HG03575 (cell line): ENCODE measurements around the gene NUTM1.
"Not testable (repeated sequence)": the region's sequence is repeated elsewhere in the genome, so short reads cannot be mapped to it uniquely, and the experiment has no call there.

ENCODE experiments used
- ATAC-seq: cut with Tn5 transposase; IDR thresholded peaks from one replicate; pipeline ENCODE4 v1.9.1; 2021; ENCODE audit not compliant: unreplicated experiment, insufficient number of reproducible peaks, low FRiP score; ENCODE audit errors: extremely low read depth

The NUTM1 gene

GRCh38 chr15:34389594-34390086 lies 46.5 kb downstream of the NUTM1 start:
- ATAC-seq, result not testable (repeated sequence)

GRCh38 chr15:34392981-34393380 lies 49.9 kb downstream of the NUTM1 start:
- ATAC-seq, result not testable (repeated sequence)

GRCh38 chr15:34397637-34398259 lies 54.6 kb downstream of the NUTM1 start:
- ATAC-seq, result not testable (repeated sequence)

GRCh38 chr15:34403160-34403598 lies 60.1 kb downstream of the NUTM1 start:
- not testable (repeated sequence) for ATAC-seq

GRCh38 chr15:34403899-34404298 lies 60.8 kb downstream of the NUTM1 start:
- ATAC-seq, result not testable (repeated sequence)
